Activated B cell treated with CpG ODN at 0.5 μM for 24 hours (primary cell): Measurements from ENCODE around the gene AEBP2. TPM values are rescaled to one million over a fixed set of nuclear protein-coding genes. Genes with fewer than 3 reads are reported as not detected.

Experiments used
- ATAC-seq: fragments of 200-7000 bp; cut with Tn5 transposase; one replicate; pipeline ENCODE4 v1.10.0; 2021; ENCODE audit warnings: low read depth, mild to moderate bottlenecking, moderate library complexity
- CTCF ChIA-PET: fragments of 350-600 bp; sonication (Branson Sonifier 250); formaldehyde crosslinking; loops from one replicate; lab custom pipeline; 2021; ENCODE audit warnings: antibody characterized with exemption; lab: Charles Lee
- POLR2A ChIA-PET: fragments of 350-600 bp; sonication (Branson Sonifier 250); formaldehyde crosslinking; loops from one replicate; lab custom pipeline; 2021; ENCODE audit warnings: antibody characterized with exemption; lab: Charles Lee
- DNase-seq: peaks from one replicate; pipeline ENCODE4 v3.0.0; 2022
- H3K27ac Mint-ChIP-seq: one replicate; pipeline ENCODE4 v1.8.0; 2020; ENCODE audit warnings: mixed read lengths
- H3K27me3 Mint-ChIP-seq: one replicate; pipeline ENCODE4 v1.8.0; 2021; ENCODE audit warnings: mixed read lengths
- H3K36me3 Mint-ChIP-seq: one replicate; pipeline ENCODE4 v1.8.0; 2021; ENCODE audit warnings: low read depth, mixed read lengths
- H3K4me1 Mint-ChIP-seq: one replicate; pipeline ENCODE4 v1.8.0; 2021; ENCODE audit warnings: mixed read lengths
- H3K4me3 Mint-ChIP-seq: one replicate; pipeline ENCODE4 v1.8.0; 2020; ENCODE audit warnings: mild to moderate bottlenecking, mixed read lengths
- H3K9me3 Mint-ChIP-seq: one replicate; pipeline ENCODE4 v1.8.0; 2020; ENCODE audit warnings: mixed read lengths
- CTCF ChIP-seq: fragments of 200-600 bp; IDR thresholded peaks from one replicate; pipeline ENCODE4 v1.8.0; 2022; ENCODE audit warnings: antibody characterized with exemption, mild to moderate bottlenecking
- intact Hi-C: fragments of 100-400 bp; cut with micrococcal nuclease; formaldehyde crosslinking; loops from one replicate; pipeline ENCODE4 v1.15.1; 2024
- total RNA-seq: library from RNA; stranded (reverse); gene quantifications from 2 replicates; pipeline ENCODE4 v1.2.3, GENCODE V29; 2022

AEBP2 gene
- total RNA-seq, 1 donor from 2014 or later = 51.0 TPM

GRCh38 chr12:19436931-19437330 is 2.4 kb upstream of the AEBP2 start:
- Mint-ChIP-seq H3K4me1 (peaks cover 19% of the 10 kb centered on the region), H3K9me3 (no peaks in the 10 kb centered on the region), H3K27ac (no peak overlapping the region), H3K36me3 (peaks cover 13% of the 10 kb centered on the region), H3K27me3 (no peaks in the 10 kb centered on the region), H3K4me3 (no peak overlapping the region)
- no peak for DNase-seq
- intact Hi-C loops = no loop called here
- ChIA-PET CTCF (no interaction called here), POLR2A (no interaction called here)
- TF ChIP-seq CTCF = no peak
- ATAC-seq = no peak

- ATAC-seq (no peak), DNase-seq (no peak)
- POLR2A ChIA-PET = no interaction called here
- Mint-ChIP-seq H3K36me3 (peaks cover 14% of the 10 kb centered on the region), H3K9me3 (no peaks in the 10 kb centered on the region), H3K4me1 (peaks cover 30% of the 10 kb centered on the region), H3K27ac (no peak overlapping the region), H3K27me3 (no peaks in the 10 kb centered on the region), H3K4me3 (no peak overlapping the region)
- CTCF ChIA-PET = no interaction called here
- intact Hi-C loops = no loop called here
- no peak for TF ChIP-seq CTCF
Measured at GRCh38 chr12:19437996-19438395, 1.3 kb upstream of the AEBP2 start.

GRCh38 chr12:19440019-19440858 is 947 bp downstream of the AEBP2 start:
- CTCF ChIA-PET = no interaction called here
- peak overlapping the region; percentile 99 for H3K4me3 Mint-ChIP-seq
- POLR2A ChIA-PET = interaction anchor here (0.6 kb wide), 3 partner anchors 10 to 93 kb away, joined by 3 to 6 read pairs (median 4); no protein-coding TSS in a partner anchor
- no peak for TF ChIP-seq CTCF
- peak; percentile 20 for ATAC-seq
- H3K9me3 Mint-ChIP-seq = no peaks in the 10 kb centered on the region
- intact Hi-C loops = loop anchor here (2.0 to 5.0 kb wide), 3 partner anchors 17 to 1997 kb away; partner anchors contain the start of gene PYROXD1
- peaks cover 22% of the 10 kb centered on the region for H3K36me3 Mint-ChIP-seq
- H3K4me1 Mint-ChIP-seq = peaks cover 44% of the 10 kb centered on the region
- H3K27ac Mint-ChIP-seq = peak overlapping the region; percentile 92
- no peaks in the 10 kb centered on the region for H3K27me3 Mint-ChIP-seq
- DNase-seq = peak; percentile 62

GRCh38 chr12:19440916-19441315 is 1.6 kb downstream of the AEBP2 start:
- DNase-seq (no peak), ATAC-seq (no peak)
- intact Hi-C loops = loop anchor here (2.0 to 5.0 kb wide), 3 partner anchors 16 to 1996 kb away; partner anchors contain the start of gene PYROXD1
- Mint-ChIP-seq H3K27ac (peak overlapping the region; percentile 92), H3K9me3 (no peaks in the 10 kb centered on the region), H3K36me3 (peaks cover 23% of the 10 kb centered on the region), H3K4me3 (peak overlapping the region; percentile 99), H3K4me1 (peaks cover 48% of the 10 kb centered on the region), H3K27me3 (no peaks in the 10 kb centered on the region)
- no peak for TF ChIP-seq CTCF
- ChIA-PET CTCF (no interaction called here), POLR2A (interaction anchor here (0.6 kb wide), 1 partner anchor 14 kb away, joined by 6 read pairs; no protein-coding TSS in a partner anchor)

GRCh38 chr12:19443585-19443984 is 4.3 kb downstream of the AEBP2 start:
- H3K9me3 Mint-ChIP-seq = no peaks in the 10 kb centered on the region
- ChIA-PET POLR2A (no interaction called here), CTCF (no interaction called here)
- no peak overlapping the region for H3K4me3 Mint-ChIP-seq
- DNase-seq (no peak), ATAC-seq (no peak)
- peaks cover 65% of the 10 kb centered on the region for H3K4me1 Mint-ChIP-seq
- TF ChIP-seq CTCF = no peak
- no peaks in the 10 kb centered on the region for H3K27me3 Mint-ChIP-seq
- H3K36me3 Mint-ChIP-seq = peaks cover 36% of the 10 kb centered on the region
- intact Hi-C loops = loop anchor here (5.0 kb wide), 2 partner anchors 39 to 1994 kb away; partner anchors contain the start of gene PYROXD1
- no peak overlapping the region for H3K27ac Mint-ChIP-seq
